Mesenchymal stem cell (in vitro differentiated cells and primary cell): Measurements from ENCODE around the gene PVR.
A peak's percentile ranks its signal among the peaks of the same experiment; 100 is the strongest.

ENCODE experiments used
- DNase-seq: peaks from one replicate; pipeline ENCODE4 v3.0.0-alpha.2; 2013
- H2AFZ ChIP-seq: one replicate; pipeline ENCODE4 v1.6.1; 2013; ENCODE audit warnings: low read depth, mild to moderate bottlenecking, control low read depth, inconsistent platforms, low read length, moderate library complexity
- H2AK5ac ChIP-seq: 2 replicates; pipeline ENCODE4 v1.6.1; 2013; ENCODE audit warnings: low read length, moderate library complexity, mild to moderate bottlenecking, inconsistent platforms; ENCODE audit not compliant: severe bottlenecking
- H2BK120ac ChIP-seq: one replicate; pipeline ENCODE4 v1.6.1; 2013; ENCODE audit warnings: low read depth, mild to moderate bottlenecking, inconsistent platforms, low read length, moderate library complexity
- H2BK12ac ChIP-seq, 2 experiments: one replicate each; pipeline ENCODE4 v1.6.1; 2013; ENCODE audit warnings: inconsistent platforms in 2 of 2, low read length in 2 of 2, mild to moderate bottlenecking in 2 of 2, moderate library complexity in 2 of 2, control low read depth in 1 of 2
- H2BK15ac ChIP-seq: one replicate; pipeline ENCODE4 v1.6.1; 2013; ENCODE audit warnings: mild to moderate bottlenecking, low read depth, inconsistent platforms; ENCODE audit not compliant: poor library complexity, severe bottlenecking
- H2BK5ac ChIP-seq: 2 replicates; pipeline ENCODE4 v1.6.1; 2013; ENCODE audit warnings: low read depth, mild to moderate bottlenecking, low read length, control low read depth, inconsistent platforms; ENCODE audit not compliant: poor library complexity, severe bottlenecking
- H3K14ac ChIP-seq, 2 experiments: one replicate each; pipeline ENCODE4 v1.6.1; 2013; ENCODE audit warnings: inconsistent platforms in 2 of 2, low read length in 2 of 2, control low read depth in 1 of 2, mild to moderate bottlenecking in 1 of 2, moderate library complexity in 1 of 2
- H3K18ac ChIP-seq, 2 experiments: one replicate each; pipeline ENCODE4 v1.6.1; 2013; ENCODE audit warnings: inconsistent platforms in 2 of 2, low read length in 2 of 2, control low read depth in 1 of 2, low read depth in 1 of 2, mild to moderate bottlenecking in 1 of 2
- H3K23ac ChIP-seq, 2 experiments: one replicate each; pipeline ENCODE4 v1.6.1; 2013; ENCODE audit warnings: inconsistent platforms in 2 of 2, low read length in 2 of 2, mild to moderate bottlenecking in 2 of 2, moderate library complexity in 2 of 2, control low read depth in 1 of 2
- H3K27ac ChIP-seq: 2 replicates; pipeline ENCODE4 v1.5.1; 2013; ENCODE audit warnings: mild to moderate bottlenecking, moderate library complexity, low read length, control low read depth, inconsistent platforms; ENCODE audit not compliant: poor library complexity, severe bottlenecking
- H3K27me3 ChIP-seq, 2 experiments: 2 replicates each; pipeline versions ENCODE4 v1.6.1 to v1.7.0; 2013; ENCODE audit warnings: low read length in 2 of 2, mild to moderate bottlenecking in 2 of 2, moderate library complexity in 2 of 2, control low read depth in 1 of 2, inconsistent platforms in 1 of 2; ENCODE audit not compliant: control insufficient read depth in 1 of 2, insufficient read depth in 1 of 2
- H3K36me3 ChIP-seq, 2 experiments: 2 replicates each; pipeline versions ENCODE4 v1.6.1 to v1.7.0; 2013; ENCODE audit warnings: low read length in 2 of 2, control low read depth in 1 of 2, inconsistent platforms in 1 of 2, low read depth in 1 of 2, mild to moderate bottlenecking in 1 of 2; ENCODE audit not compliant: insufficient read depth in 2 of 2, control insufficient read depth in 1 of 2
- H3K4ac ChIP-seq, 2 experiments: one replicate each; pipeline ENCODE4 v1.6.1; 2013; ENCODE audit warnings: inconsistent platforms in 2 of 2, low read length in 2 of 2, mild to moderate bottlenecking in 2 of 2, moderate library complexity in 2 of 2, control low read depth in 1 of 2, low read depth in 1 of 2
- H3K4me1 ChIP-seq: 2 replicates; pipeline ENCODE4 v1.6.1; 2013; ENCODE audit warnings: low read depth, low read length, control low read depth; ENCODE audit not compliant: control insufficient read depth, insufficient read depth
- H3K4me2 ChIP-seq: 2 replicates; pipeline ENCODE4 v1.6.1; 2013; ENCODE audit warnings: low read length, mild to moderate bottlenecking, inconsistent platforms; ENCODE audit not compliant: poor library complexity, severe bottlenecking
- H3K4me3 ChIP-seq, 2 experiments: 2 replicates each; pipeline versions ENCODE4 v1.5.1 to v1.7.0; 2013; ENCODE audit warnings: low read length in 2 of 2, mild to moderate bottlenecking in 2 of 2, control low read depth in 1 of 2, low read depth in 1 of 2; ENCODE audit not compliant: insufficient read depth in 1 of 2
- H3K79me1 ChIP-seq: replicated peaks from 2 replicates; pipeline ENCODE4 v1.6.1; 2013; ENCODE audit warnings: mild to moderate bottlenecking, control low read depth, low read length, inconsistent platforms; ENCODE audit not compliant: poor library complexity, severe bottlenecking
- H3K9ac ChIP-seq: 2 replicates; pipeline ENCODE4 v1.7.0; 2013; ENCODE audit warnings: mild to moderate bottlenecking, low read length, moderate library complexity
- H3K9me3 ChIP-seq: 2 replicates; pipeline ENCODE4 v1.7.0; 2013; ENCODE audit warnings: mild to moderate bottlenecking, low read length; ENCODE audit not compliant: control insufficient read depth
- H4K8ac ChIP-seq: one replicate; pipeline ENCODE4 v1.6.1; 2013; ENCODE audit warnings: inconsistent platforms, mild to moderate bottlenecking, low read length, moderate library complexity
- H4K91ac ChIP-seq: one replicate; pipeline ENCODE4 v1.6.1; 2013; ENCODE audit warnings: mild to moderate bottlenecking, low read length, inconsistent platforms
- WGBS: methylation state at CpG from one replicate; pipeline ENCODE4 v1.1.7; 2013; ENCODE audit warnings: mixed read lengths; 5-methylcytosine and 5-hydroxymethylcytosine counted together

PVR gene

DNA sequence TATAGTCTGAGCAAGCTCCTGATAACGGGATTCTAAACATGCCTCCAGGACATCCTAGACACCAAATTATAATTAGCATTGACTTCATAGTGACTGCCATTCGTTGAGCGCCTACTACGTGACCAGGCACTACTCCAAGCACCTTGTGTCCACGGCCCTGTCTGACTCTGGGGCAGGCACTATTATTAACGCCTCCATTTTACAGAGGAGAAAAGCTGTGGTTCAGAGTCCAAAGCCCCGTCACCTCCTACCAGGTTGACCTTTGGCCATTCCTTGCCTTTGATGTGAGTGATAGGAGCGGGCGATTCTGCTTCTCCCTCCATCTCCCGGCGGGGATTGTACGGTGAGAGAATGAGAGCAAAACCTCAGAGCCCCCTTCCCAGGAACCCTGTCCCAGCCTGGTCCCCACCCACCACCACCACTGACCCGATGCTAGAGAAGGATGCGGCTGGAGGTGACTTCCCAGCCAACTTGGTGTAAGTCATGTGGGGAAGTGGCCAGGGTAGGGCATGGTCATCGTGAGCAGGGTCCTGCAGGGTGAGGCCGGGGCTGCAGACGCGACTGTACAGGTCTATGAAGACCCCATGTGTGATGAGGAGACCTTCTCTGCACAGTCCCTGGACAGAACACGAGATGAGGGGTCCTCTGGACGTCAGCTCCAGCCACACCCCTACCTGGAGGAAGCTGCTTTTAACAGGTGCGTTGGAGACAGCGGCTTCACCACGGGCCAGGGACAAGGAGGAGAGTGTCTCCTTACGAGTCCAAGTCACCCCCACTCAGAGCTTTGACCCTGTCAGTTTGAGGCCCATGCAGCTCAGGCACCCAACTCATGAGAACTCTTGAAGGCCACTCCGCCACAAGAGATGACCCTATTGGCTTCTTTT lies 30.2 kb upstream of the PVR start, which contains the start of gene IGSF23:
Gene IGSF23 (plus strand): TSS at position 269 of the 884 bp plus-strand sequence. CDS start 83 bp downstream, at position 352.
- Histone ChIP-seq H3K9me3 (no peaks in the 10 kb centered on the region), H3K9ac (no peak within 1 kb of the TSS), H4K8ac (no peak within 1 kb of the TSS), H4K91ac (no peak within 1 kb of the TSS), H2BK15ac (peak within 1 kb of the TSS; percentile 56), H3K18ac (no peak within 1 kb of the TSS), H2AK5ac (no peak within 1 kb of the TSS), H3K4me3 (no peak within 1 kb of the TSS), H2BK12ac (no peak within 1 kb of the TSS), H3K27ac (no peak within 1 kb of the TSS), H2BK5ac (no peak within 1 kb of the TSS), H3K23ac (no peak within 1 kb of the TSS), H3K79me1 (no peaks in the 10 kb centered on the region), H3K4me1 (peaks cover 11% of the 10 kb centered on the region), H3K14ac (no peak within 1 kb of the TSS), H2AFZ (no peak within 1 kb of the TSS), H3K36me3 (no peaks in the 10 kb centered on the region), H3K27me3 (peaks cover 0 to 18% of the 10 kb centered on the region in 2 experiments), H3K4ac (no peak within 1 kb of the TSS), H2BK120ac (no peak within 1 kb of the TSS), H3K4me2 (no peak within 1 kb of the TSS)
- no peak for DNase-seq
- WGBS: 88% methylated on average over 25 of the region's 25 CpGs

DNA sequence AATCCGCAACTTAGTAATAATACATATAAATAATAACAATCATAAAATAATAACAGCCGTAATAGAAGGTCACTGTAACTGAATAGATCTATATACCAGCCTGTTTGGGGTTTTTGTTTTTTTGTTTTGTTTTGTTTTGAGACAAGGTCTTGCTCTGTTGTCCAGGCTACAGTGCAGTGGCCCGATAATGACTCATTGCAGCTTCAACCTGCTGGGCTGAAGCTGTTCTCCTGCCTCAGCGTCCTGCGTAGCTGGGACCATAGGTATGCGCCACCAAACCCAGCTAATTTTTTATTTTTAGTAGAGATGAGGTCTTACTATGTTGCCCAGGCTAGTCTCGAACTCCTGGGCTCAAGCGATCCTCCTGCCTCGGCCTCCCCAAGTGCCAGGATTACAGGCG lies 29.4 kb upstream of the PVR start:
- no peaks in the 10 kb centered on the region for H3K36me3 ChIP-seq
- H3K9me3 ChIP-seq: no peaks in the 10 kb centered on the region
- peaks cover 13% of the 10 kb centered on the region for H3K4me1 ChIP-seq
- H3K27me3 ChIP-seq: peaks cover 0 to 18% of the 10 kb centered on the region in 2 experiments
- H2AK5ac ChIP-seq: no peak overlapping the region
- H2BK5ac ChIP-seq: no peak overlapping the region
- 96% methylated on average over 9 of the region's 10 CpGs for WGBS
- H3K14ac ChIP-seq: no peak overlapping the region
- H4K91ac ChIP-seq: no peak overlapping the region
- no peak for DNase-seq
- H3K18ac ChIP-seq: no peak overlapping the region
- H2AFZ ChIP-seq: no peak overlapping the region
- no peak overlapping the region for H3K9ac ChIP-seq
- no peak overlapping the region for H4K8ac ChIP-seq
- H3K23ac ChIP-seq: no peak overlapping the region
- H3K4me2 ChIP-seq: no peak overlapping the region
- no peak overlapping the region for H3K4me3 ChIP-seq
- H2BK12ac ChIP-seq: no peak overlapping the region
- no peak overlapping the region for H2BK120ac ChIP-seq
- no peak overlapping the region for H2BK15ac ChIP-seq
- no peaks in the 10 kb centered on the region for H3K79me1 ChIP-seq
- H3K4ac ChIP-seq: no peak overlapping the region
- H3K27ac ChIP-seq: no peak overlapping the region

DNA sequence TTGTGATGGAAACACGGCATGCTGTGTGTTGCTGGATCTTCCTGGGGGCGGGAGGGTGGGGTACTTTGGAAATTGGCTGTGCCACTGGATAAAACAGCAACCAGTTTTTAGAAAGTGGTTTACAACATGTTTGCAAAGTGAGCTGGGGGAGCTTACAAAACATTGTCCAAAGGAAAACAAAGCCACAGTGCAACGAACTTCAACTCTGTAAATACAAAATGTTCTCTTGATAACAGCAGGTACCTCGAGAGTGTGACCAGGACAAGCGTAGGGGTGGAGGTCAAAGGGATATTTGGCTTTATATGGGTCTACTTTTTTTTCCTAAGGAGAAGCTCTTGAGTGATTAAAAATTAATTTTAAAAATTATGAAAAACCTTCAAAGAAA lies 27.9 kb upstream of the PVR start:
- WGBS: 78% methylated on average over 2 of the region's 5 CpGs
- Histone ChIP-seq H3K18ac (no peak overlapping the region), H3K4me3 (no peak overlapping the region), H3K27ac (no peak overlapping the region), H3K9me3 (no peaks in the 10 kb centered on the region), H2BK15ac (no peak overlapping the region), H3K23ac (no peak overlapping the region), H3K4ac (no peak overlapping the region), H3K4me1 (peaks cover 14% of the 10 kb centered on the region), H2AFZ (no peak overlapping the region), H4K8ac (no peak overlapping the region), H3K14ac (no peak overlapping the region), H4K91ac (no peak overlapping the region), H3K4me2 (no peak overlapping the region), H3K79me1 (no peaks in the 10 kb centered on the region), H2BK5ac (no peak overlapping the region), H3K27me3 (peaks cover 0 to 18% of the 10 kb centered on the region in 2 experiments), H2BK12ac (no peak overlapping the region), H3K9ac (no peak overlapping the region), H2BK120ac (no peak overlapping the region), H2AK5ac (no peak overlapping the region), H3K36me3 (no peaks in the 10 kb centered on the region)
- DNase-seq: no peak

GRCh38 chr19:44617110-44617880 lies 26.4 kb upstream of the PVR start:
- Histone ChIP-seq H3K4ac (no peak overlapping the region), H3K9me3 (no peaks in the 10 kb centered on the region), H2AK5ac (peak overlapping the region; percentile 55), H3K27me3 (peaks cover 0 to 18% of the 10 kb centered on the region in 2 experiments), H3K27ac (peak overlapping the region; percentile 65), H2BK120ac (no peak overlapping the region), H2BK12ac (no peak overlapping the region), H3K4me2 (no peak overlapping the region), H3K9ac (no peak overlapping the region), H3K79me1 (no peaks in the 10 kb centered on the region), H2AFZ (no peak overlapping the region), H3K18ac (no peak overlapping the region), H2BK15ac (no peak overlapping the region), H4K8ac (no peak overlapping the region), H2BK5ac (no peak overlapping the region), H4K91ac (no peak overlapping the region), H3K4me1 (peaks cover 19% of the 10 kb centered on the region), H3K23ac (no peak overlapping the region), H3K36me3 (no peaks in the 10 kb centered on the region), H3K4me3 (no peak overlapping the region), H3K14ac (no peak overlapping the region)
- no peak for DNase-seq
- WGBS: 76% methylated on average over 4 of the region's 8 CpGs
